Stimulated activated CD8-positive, alpha-beta memory T cell treated with anti-CD3 and anti-CD28 coated beads, Interleukin-7, amount 100 ng/mL, for 1 hour (primary cell): Measurements from ENCODE around the gene RPS6KC1.
"Not testable (repeated sequence)": the region's sequence is repeated elsewhere in the genome, so short reads cannot be mapped to it uniquely, and the experiment has no call there.

Experiments used
- DNase-seq, 2 donors: peaks; one replicate each; pipeline ENCODE4 v3.0.0-alpha.2; 2020; ENCODE audit warnings: low read depth in 2 of 2

RPS6KC1 gene

GRCh38 chr1:213284626-213285025 is 233.6 kb downstream of the RPS6KC1 start:
- no peak for DNase-seq

GRCh38 chr1:213286235-213286634 is 235.2 kb downstream of the RPS6KC1 start:
- DNase-seq: no peak

GRCh38 chr1:213287987-213288386 is 236.9 kb downstream of the RPS6KC1 start:
- DNase-seq: no peak

GRCh38 chr1:213291526-213291925 is 240.5 kb downstream of the RPS6KC1 start:
- no peak for DNase-seq

- DNase-seq: no peak
Observed at GRCh38 chr1:213292614-213293013, 241.6 kb downstream of the RPS6KC1 start.

- no peak for DNase-seq
Observed at GRCh38 chr1:213295860-213296259, 244.8 kb downstream of the RPS6KC1 start.

- no peak for DNase-seq
Observed at GRCh38 chr1:213296558-213296957, 245.5 kb downstream of the RPS6KC1 start.

GRCh38 chr1:213297021-213297420 is 246.0 kb downstream of the RPS6KC1 start:
- no peak for DNase-seq

GRCh38 chr1:213300433-213300832 is 249.4 kb downstream of the RPS6KC1 start:
- DNase-seq: no peak

- not testable (repeated sequence) for DNase-seq
Observed at GRCh38 chr1:213301524-213301923, 250.5 kb downstream of the RPS6KC1 start.

- DNase-seq: no peak
Observed at GRCh38 chr1:213303286-213303685, 252.2 kb downstream of the RPS6KC1 start.

- no peak for DNase-seq
Observed at GRCh38 chr1:213315571-213315970, 264.5 kb downstream of the RPS6KC1 start.

- not testable (repeated sequence) for DNase-seq
Observed at GRCh38 chr1:213318458-213318857, 267.4 kb downstream of the RPS6KC1 start.

GRCh38 chr1:213320191-213320870 is 269.3 kb downstream of the RPS6KC1 start:
- no peak for DNase-seq
